Peyer's patch (tissue), 4 donors: ENCODE data around the gene PLA2G6.
A peak's percentile ranks its signal among the peaks of the same experiment; 100 is the strongest.

Experiments used
- CTCF ChIP-seq, 6 experiments: fragments of 450-650 bp in 4 of 6; fragments of 200-600 bp in 2 of 6; sonication (generic) in 1 of 6; IDR thresholded peaks; one replicate each; pipeline ENCODE4 v1.5.1; 2017 to 2019; ENCODE audit warnings: antibody characterized with exemption in 6 of 6, mild to moderate bottlenecking in 3 of 6, moderate library complexity in 1 of 6
- POLR2A ChIP-seq, 2 donors: fragments of 450-650 bp; IDR thresholded peaks; one replicate each; pipeline ENCODE4 v1.5.1; 2017; ENCODE audit warnings: antibody characterized with exemption in 2 of 2, mild to moderate bottlenecking in 2 of 2, moderate library complexity in 2 of 2

- peak in 1 of 6 experiments; percentile 4 for TF ChIP-seq CTCF (IDR thresholded peaks at IDR 0.05)
- no peak for TF ChIP-seq POLR2A (IDR thresholded peaks at IDR 0.05)
Observed at GRCh38 chr22:38080850-38081635, 100.6 kb downstream of the PLA2G6 start.
